Astrocyte (in vitro differentiated cells and primary cell): ENCODE data around the gene CASP12. TPM values are rescaled to one million over a fixed set of nuclear protein-coding genes. Genes with fewer than 3 reads are reported as not detected.

Experiments
- DNase-seq: peaks from one replicate; pipeline ENCODE4 v3.0.0-alpha.2; 2010; ENCODE audit warnings: low read depth
- FAIRE-seq: peaks from 2 replicates; lab custom pipeline; 2011; peaks lifted over from hg19 to GRCh38; lab: Jason Lieb, UNC
- H2AFZ ChIP-seq: 2 replicates; pipeline ENCODE4 v1.6.0; 2012; ENCODE audit warnings: low read depth, low read length, inconsistent platforms
- H3K27ac ChIP-seq: 2 replicates; pipeline ENCODE4 v1.5.1; 2011; ENCODE audit warnings: low read depth, low read length, inconsistent platforms
- H3K27me3 ChIP-seq: 2 replicates; pipeline ENCODE4 v1.6.0; 2011; ENCODE audit warnings: low read length, inconsistent platforms; ENCODE audit not compliant: insufficient read depth
- H3K36me3 ChIP-seq: 2 replicates; pipeline ENCODE4 v1.5.1; 2011; ENCODE audit warnings: low read length, inconsistent platforms; ENCODE audit not compliant: insufficient read depth
- H3K4me1 ChIP-seq: 2 replicates; pipeline ENCODE4 v1.5.1; 2011; ENCODE audit warnings: low read length, inconsistent platforms; ENCODE audit not compliant: insufficient read depth
- H3K4me2 ChIP-seq: 2 replicates; pipeline ENCODE4 v1.6.0; 2012; ENCODE audit warnings: low read length, inconsistent platforms
- H3K4me3 ChIP-seq: 2 replicates; pipeline ENCODE4 v1.5.1; 2011; ENCODE audit warnings: low read depth, mild to moderate bottlenecking, low read length, inconsistent platforms; ENCODE audit not compliant: insufficient read depth
- H3K79me2 ChIP-seq: 2 replicates; pipeline ENCODE4 v1.6.0; 2012; ENCODE audit warnings: mild to moderate bottlenecking, low read length, inconsistent platforms; ENCODE audit not compliant: insufficient read depth
- H3K9ac ChIP-seq: 2 replicates; pipeline ENCODE4 v1.6.0; 2012; ENCODE audit warnings: mild to moderate bottlenecking, low read length, inconsistent platforms
- H3K9me3 ChIP-seq: 2 replicates; pipeline ENCODE4 v1.5.1; 2012; ENCODE audit warnings: low read depth, mild to moderate bottlenecking, low read length, inconsistent platforms; ENCODE audit not compliant: insufficient read depth
- H4K20me1 ChIP-seq: 2 replicates; pipeline ENCODE4 v1.6.0; 2012; ENCODE audit warnings: low read length, inconsistent platforms; ENCODE audit not compliant: insufficient read depth
- H3K27ac Mint-ChIP-seq: one replicate; pipeline ENCODE4 v1.8.0; 2021; ENCODE audit warnings: mild to moderate bottlenecking, mixed read lengths; ENCODE audit not compliant: unreplicated experiment
- H3K27me3 Mint-ChIP-seq: one replicate; pipeline ENCODE4 v1.8.0; 2021; ENCODE audit warnings: low read depth, mixed read lengths; ENCODE audit not compliant: unreplicated experiment
- H3K36me3 Mint-ChIP-seq: one replicate; pipeline ENCODE4 v1.8.0; 2021; ENCODE audit warnings: low read depth, mixed read lengths; ENCODE audit not compliant: unreplicated experiment
- H3K4me1 Mint-ChIP-seq: one replicate; pipeline ENCODE4 v1.8.0; 2021; ENCODE audit warnings: low read depth, mixed read lengths; ENCODE audit not compliant: unreplicated experiment
- H3K4me3 Mint-ChIP-seq: one replicate; pipeline ENCODE4 v1.8.0; 2021; ENCODE audit warnings: mild to moderate bottlenecking, moderate library complexity, mixed read lengths; ENCODE audit not compliant: unreplicated experiment
- H3K9me3 Mint-ChIP-seq: one replicate; pipeline ENCODE4 v1.8.0; 2021; ENCODE audit warnings: mild to moderate bottlenecking, mixed read lengths; ENCODE audit not compliant: unreplicated experiment
- CTCF ChIP-seq: IDR thresholded peaks from 2 replicates; pipeline ENCODE4 v1.5.1; 2011; ENCODE audit warnings: low read depth, mild to moderate bottlenecking, inconsistent platforms, low read length, moderate library complexity; ENCODE audit not compliant: insufficient read depth
- EZH2 ChIP-seq: IDR thresholded peaks from 2 replicates; pipeline ENCODE4 v1.6.1; 2012; ENCODE audit warnings: mild to moderate bottlenecking, low read length, inconsistent platforms; ENCODE audit not compliant: insufficient read depth
- total RNA-seq: library from RNA; stranded (reverse); gene quantifications from 2 replicates; pipeline ENCODE4 v1.2.1, GENCODE V29; 2021

The CASP12 gene
- total RNA-seq, 1 donor from 2014 or later: not detected

GRCh38 chr11:104928811-104929210 is 30.6 kb upstream of the CASP12 start:
- no peaks in the 10 kb centered on the region for H3K27me3 Mint-ChIP-seq

GRCh38 chr11:104926771-104927611 is 28.7 kb upstream of the CASP12 start:
- Histone ChIP-seq H3K4me2 (no peak overlapping the region), H3K4me3 (no peak overlapping the region), H3K27me3 (no peaks in the 10 kb centered on the region), H3K9me3 (no peaks in the 10 kb centered on the region), H3K79me2 (no peaks in the 10 kb centered on the region), H3K27ac (no peak overlapping the region), H4K20me1 (no peaks in the 10 kb centered on the region), H2AFZ (no peak overlapping the region), H3K9ac (no peak overlapping the region), H3K36me3 (no peaks in the 10 kb centered on the region), H3K4me1 (no peaks in the 10 kb centered on the region)
- Mint-ChIP-seq H3K36me3 (peaks cover 3% of the 10 kb centered on the region), H3K4me1 (peaks cover 2% of the 10 kb centered on the region), H3K4me3 (no peak overlapping the region), H3K27me3 (no peaks in the 10 kb centered on the region), H3K27ac (no peak overlapping the region), H3K9me3 (peaks cover 18% of the 10 kb centered on the region)
- peak; percentile 11 for DNase-seq
- no peak for FAIRE-seq
- TF ChIP-seq EZH2 (no peak), CTCF (no peak)

More at GRCh38 chr11:104928811-104929210, 30.6 kb upstream of the CASP12 start:
- no peak overlapping the region for H3K4me3 ChIP-seq
- no peaks in the 10 kb centered on the region for H4K20me1 ChIP-seq
- H3K4me2 ChIP-seq: no peak overlapping the region
- Mint-ChIP-seq H3K4me1 (peaks cover 2% of the 10 kb centered on the region), H3K4me3 (no peak overlapping the region), H3K27ac (no peak overlapping the region), H3K36me3 (peaks cover 3% of the 10 kb centered on the region), H3K9me3 (peaks cover 16% of the 10 kb centered on the region)
- TF ChIP-seq EZH2: no peak
- no peak overlapping the region for H2AFZ ChIP-seq
- no peaks in the 10 kb centered on the region for H3K27me3 ChIP-seq
- no peaks in the 10 kb centered on the region for H3K9me3 ChIP-seq
- H3K79me2 ChIP-seq: no peaks in the 10 kb centered on the region
- H3K9ac ChIP-seq: no peak overlapping the region
- H3K27ac ChIP-seq: no peak overlapping the region
- FAIRE-seq: no peak
- H3K4me1 ChIP-seq: no peaks in the 10 kb centered on the region
- no peaks in the 10 kb centered on the region for H3K36me3 ChIP-seq
- DNase-seq: no peak

- Histone ChIP-seq H3K4me1 (no peaks in the 10 kb centered on the region), H3K9me3 (no peaks in the 10 kb centered on the region), H4K20me1 (no peaks in the 10 kb centered on the region), H3K4me2 (no peak overlapping the region), H3K27ac (no peak overlapping the region), H3K4me3 (no peak overlapping the region), H3K27me3 (no peaks in the 10 kb centered on the region), H2AFZ (no peak overlapping the region), H3K9ac (no peak overlapping the region), H3K79me2 (no peaks in the 10 kb centered on the region), H3K36me3 (no peaks in the 10 kb centered on the region)
- Mint-ChIP-seq H3K27ac (no peak overlapping the region), H3K4me1 (peaks cover 2% of the 10 kb centered on the region), H3K4me3 (no peak overlapping the region), H3K27me3 (no peaks in the 10 kb centered on the region), H3K9me3 (peaks cover 14% of the 10 kb centered on the region), H3K36me3 (peaks cover 3% of the 10 kb centered on the region)
- no peak for TF ChIP-seq CTCF
- no peak for TF ChIP-seq EZH2
- DNase-seq (no peak), FAIRE-seq (no peak)
Observed at GRCh38 chr11:104925850-104926249, 27.6 kb upstream of the CASP12 start.
